Neural progenitor cell (in vitro differentiated cells): Measurements from ENCODE around the gene CHST4. TPM values are rescaled to one million over a fixed set of nuclear protein-coding genes. Genes with fewer than 3 reads are reported as not detected.
A peak's percentile ranks its signal among the peaks of the same experiment; 100 is the strongest.

Source experiments
- DNase-seq: peaks from one replicate; pipeline ENCODE4 v3.0.0-alpha.2; 2016; ENCODE audit warnings: low spot score
- H2AFZ ChIP-seq: fragments of 200-600 bp; sonication (generic); replicated peaks from 2 replicates; pipeline ENCODE4 v1.6.1; 2016; ENCODE audit warnings: antibody characterized with exemption
- H3F3A ChIP-seq: fragments of 200-600 bp; sonication (generic); 2 replicates; pipeline ENCODE4 v1.6.1; 2016; ENCODE audit warnings: antibody characterized with exemption, low read depth
- H3K27ac ChIP-seq: fragments of 200-600 bp; sonication (generic); 2 replicates; pipeline ENCODE4 v1.5.1; 2016; ENCODE audit warnings: mild to moderate bottlenecking
- H3K27me3 ChIP-seq: fragments of 200-600 bp; sonication (generic); 2 replicates; pipeline ENCODE4 v1.6.1; 2016; ENCODE audit warnings: mild to moderate bottlenecking, moderate library complexity
- H3K36me3 ChIP-seq: fragments of 200-600 bp; sonication (generic); 2 replicates; pipeline ENCODE4 v1.5.1; 2016
- H3K4me1 ChIP-seq: fragments of 200-600 bp; sonication (generic); 2 replicates; pipeline ENCODE4 v1.6.1; 2016; ENCODE audit warnings: mixed run types
- H3K4me2 ChIP-seq: fragments of 200-600 bp; sonication (generic); 2 replicates; pipeline ENCODE4 v1.6.1; 2016
- H3K4me3 ChIP-seq: fragments of 200-600 bp; sonication (generic); 2 replicates; pipeline ENCODE4 v1.5.1; 2016
- H3K79me2 ChIP-seq: fragments of 200-600 bp; sonication (generic); 2 replicates; pipeline ENCODE4 v1.6.1; 2016; ENCODE audit warnings: low read depth
- H3K9ac ChIP-seq: fragments of 200-600 bp; sonication (generic); 2 replicates; pipeline ENCODE4 v1.6.1; 2016
- H3K9me3 ChIP-seq: fragments of 200-600 bp; sonication (generic); 2 replicates; pipeline ENCODE4 v1.5.1; 2016; ENCODE audit warnings: low read depth
- H4K20me1 ChIP-seq: fragments of 200-600 bp; sonication (generic); 2 replicates; pipeline ENCODE4 v1.6.1; 2016; ENCODE audit warnings: low read depth
- H3K27ac Mint-ChIP-seq: 3 replicates; pipeline ENCODE4 v1.8.0; 2021; ENCODE audit warnings: mixed read lengths
- H3K27me3 Mint-ChIP-seq: 2 replicates; pipeline ENCODE4 v1.8.0; 2022; ENCODE audit warnings: low read depth, mild to moderate bottlenecking, inconsistent platforms, moderate library complexity, mixed read lengths; ENCODE audit not compliant: insufficient read depth
- H3K36me3 Mint-ChIP-seq: 3 replicates; pipeline ENCODE4 v1.8.0; 2021; ENCODE audit warnings: mixed read lengths
- H3K4me1 Mint-ChIP-seq: 3 replicates; pipeline ENCODE4 v1.8.0; 2021; ENCODE audit warnings: mixed read lengths
- H3K4me3 Mint-ChIP-seq: 3 replicates; pipeline ENCODE4 v1.8.0; 2021; ENCODE audit warnings: mild to moderate bottlenecking, moderate library complexity, mixed read lengths
- H3K9me3 Mint-ChIP-seq: 3 replicates; pipeline ENCODE4 v1.8.0; 2020; ENCODE audit warnings: mixed read lengths
- CTCF ChIP-seq: fragments of 200-600 bp; sonication (generic); IDR thresholded peaks from 2 replicates; pipeline ENCODE4 v1.5.1; 2017; ENCODE audit warnings: antibody characterized with exemption, mild to moderate bottlenecking
- EZH2 ChIP-seq: fragments of 200-600 bp; sonication (generic); IDR thresholded peaks from 2 replicates; pipeline ENCODE4 v1.6.1; 2017; ENCODE audit warnings: antibody characterized with exemption, mild to moderate bottlenecking, moderate library complexity
- EZH2phosphoT487 ChIP-seq: fragments of 200-600 bp; sonication (generic); IDR thresholded peaks from 2 replicates; pipeline ENCODE4 v1.6.1; 2017; ENCODE audit warnings: antibody characterized with exemption
- total RNA-seq: library from RNA; depleted of rRNA; stranded (reverse); fragments of >200 nt; gene quantifications from 2 replicates; pipeline ENCODE4 v1.2.3, GENCODE V29; 2015; ENCODE audit warnings: low replicate concordance

CHST4 gene
- total RNA-seq, 1 donor from 2014 or later: not detected

- Histone ChIP-seq H3K36me3 (no peaks in the 10 kb centered on the region), H3K27ac (no peak overlapping the region), H3K9ac (no peak overlapping the region), H3K4me2 (no peak overlapping the region), H2AFZ (no peak overlapping the region), H4K20me1 (no peaks in the 10 kb centered on the region), H3K27me3 (peaks cover 24% of the 10 kb centered on the region), H3K4me3 (no peak overlapping the region), H3F3A (no peaks in the 10 kb centered on the region), H3K9me3 (no peaks in the 10 kb centered on the region), H3K79me2 (no peaks in the 10 kb centered on the region), H3K4me1 (no peaks in the 10 kb centered on the region)
- no peaks in the 10 kb centered on the region for H3K9me3 Mint-ChIP-seq
- H3K27me3 Mint-ChIP-seq: peaks cover 2% of the 10 kb centered on the region
- no peak overlapping the region for H3K27ac Mint-ChIP-seq
- H3K4me3 Mint-ChIP-seq: no peak overlapping the region
- peak; percentile 33 for DNase-seq
- H3K4me1 Mint-ChIP-seq: no peaks in the 10 kb centered on the region
- peak; percentile 40 for TF ChIP-seq CTCF
- TF ChIP-seq EZH2phosphoT487: no peak
- H3K36me3 Mint-ChIP-seq: peaks cover 2% of the 10 kb centered on the region
Observed at GRCh38 chr16:71552698-71553503, 26.7 kb downstream of the CHST4 start.

- Mint-ChIP-seq H3K9me3 (no peaks in the 10 kb centered on the region), H3K27me3 (peaks cover 2% of the 10 kb centered on the region), H3K27ac (no peak overlapping the region), H3K4me1 (no peaks in the 10 kb centered on the region), H3K36me3 (peaks cover 2% of the 10 kb centered on the region), H3K4me3 (no peak overlapping the region)
- H3K27ac ChIP-seq: no peak overlapping the region
- no peak overlapping the region for H2AFZ ChIP-seq
- no peak overlapping the region for H3K4me2 ChIP-seq
- no peaks in the 10 kb centered on the region for H3K36me3 ChIP-seq
- H3K4me1 ChIP-seq: no peaks in the 10 kb centered on the region
- no peak for DNase-seq
- H3K27me3 ChIP-seq: peaks cover 20% of the 10 kb centered on the region
- no peaks in the 10 kb centered on the region for H3F3A ChIP-seq
- H3K4me3 ChIP-seq: no peak overlapping the region
- no peaks in the 10 kb centered on the region for H4K20me1 ChIP-seq
- no peak overlapping the region for H3K9ac ChIP-seq
- TF ChIP-seq EZH2 (no peak), EZH2phosphoT487 (no peak), CTCF (no peak)
- H3K9me3 ChIP-seq: no peaks in the 10 kb centered on the region
- H3K79me2 ChIP-seq: no peaks in the 10 kb centered on the region
Observed at GRCh38 chr16:71555230-71555891, 29.1 kb downstream of the CHST4 start.

GRCh38 chr16:71557299-71557698 is 31.1 kb downstream of the CHST4 start:
- H3K79me2 ChIP-seq: no peaks in the 10 kb centered on the region
- no peaks in the 10 kb centered on the region for H3K4me1 ChIP-seq
- Mint-ChIP-seq H3K9me3 (peaks cover 10% of the 10 kb centered on the region), H3K27ac (no peak overlapping the region), H3K27me3 (peaks cover 2% of the 10 kb centered on the region), H3K4me1 (no peaks in the 10 kb centered on the region), H3K36me3 (peaks cover 4% of the 10 kb centered on the region), H3K4me3 (no peak overlapping the region)
- no peaks in the 10 kb centered on the region for H3K36me3 ChIP-seq
- no peak overlapping the region for H3K9ac ChIP-seq
- no peak overlapping the region for H3K27ac ChIP-seq
- no peak for TF ChIP-seq EZH2
- TF ChIP-seq CTCF: no peak
- TF ChIP-seq EZH2phosphoT487: no peak
- peaks cover 16% of the 10 kb centered on the region for H3K27me3 ChIP-seq
- H3K4me3 ChIP-seq: no peak overlapping the region
- H3K4me2 ChIP-seq: no peak overlapping the region
- H2AFZ ChIP-seq: no peak overlapping the region
- H3F3A ChIP-seq: no peaks in the 10 kb centered on the region
- H3K9me3 ChIP-seq: no peaks in the 10 kb centered on the region
- DNase-seq: no peak
- H4K20me1 ChIP-seq: no peaks in the 10 kb centered on the region
